Uterus (tissue), 2 donors: ENCODE data around the gene SLC2A9.

Source experiments
- CTCF ChIP-seq, 4 experiments: fragments of 200-600 bp in 2 of 4; fragments of 450-650 bp in 2 of 4; sonication (generic) in 2 of 4; IDR thresholded peaks; one replicate each; pipeline ENCODE4 v1.5.1; 2016 to 2019; ENCODE audit warnings: antibody characterized with exemption in 4 of 4, mild to moderate bottlenecking in 2 of 4, moderate library complexity in 1 of 4
- POLR2A ChIP-seq, 2 donors: fragments of 450-650 bp; IDR thresholded peaks; one replicate each; pipeline ENCODE4 v1.6.1; 2016; ENCODE audit warnings: antibody characterized with exemption in 2 of 2, mild to moderate bottlenecking in 1 of 2, moderate library complexity in 1 of 2

DNA sequence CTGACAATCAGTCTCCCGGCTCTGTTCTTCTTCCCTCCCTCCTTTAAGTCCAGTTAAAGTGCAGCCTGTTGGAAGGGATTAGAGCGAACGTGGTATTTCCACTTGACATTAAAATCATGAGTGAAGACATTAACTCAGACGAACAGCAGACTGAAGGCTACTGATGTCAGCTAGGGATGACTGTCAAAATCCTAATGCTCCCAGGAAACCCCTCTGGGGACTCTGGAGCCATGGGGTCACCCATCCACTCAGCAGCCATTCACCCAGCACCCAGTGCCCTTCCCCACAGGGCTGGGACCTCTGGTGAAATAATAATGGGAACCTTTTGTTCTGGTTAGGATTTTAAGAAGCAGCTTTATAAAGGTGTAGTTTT, 126.0 kb downstream of the SLC2A9 start:
- TF ChIP-seq CTCF (IDR thresholded peaks at IDR 0.05) (no peak), POLR2A (IDR thresholded peaks at IDR 0.05) (no peak)
